Erythroblast (primary cell): ENCODE measurements around the gene FNIP2.

ENCODE experiments used
- GATA1 ChIP-seq: IDR thresholded peaks from 2 replicates; pipeline ENCODE4 v1.6.1; 2011; ENCODE audit warnings: low read depth, mild to moderate bottlenecking, control low read depth, low read length, moderate library complexity
- POLR2A ChIP-seq: IDR thresholded peaks from 2 replicates; pipeline ENCODE4 v1.6.1; 2011; ENCODE audit warnings: mild to moderate bottlenecking, low read length

GRCh38 chr4:158840131-158840530 lies 71.3 kb downstream of the FNIP2 start:
- no peak for TF ChIP-seq POLR2A
- TF ChIP-seq GATA1 = no peak
